ENCODE measurements around the gene CRYL1.

Gene CRYL1

GRCh38 chr13:20505405-20506366 lies 20.0 kb downstream of the CRYL1 start:
- H3F3A ChIP-seq (ENCODE audit: insufficient read depth, low read length), result no peaks in the 10 kb centered on the region
- no peak overlapping the region for H2AFZ ChIP-seq (ENCODE audit: low read length)
- H3K79me2 ChIP-seq (ENCODE audit: low read length), result no peaks in the 10 kb centered on the region
- no peaks in the 10 kb centered on the region for H3K36me3 ChIP-seq (replicated peaks; ENCODE audit: insufficient read depth, low read length)
- no peak overlapping the region for H3K4me3 ChIP-seq (ENCODE audit: low read length)
- no peaks in the 10 kb centered on the region for H3K4me1 ChIP-seq (ENCODE audit: low read length)
- no peak for TF ChIP-seq EZH2 (optimal IDR thresholded peaks at IDR 0.05; ENCODE audit: low read depth, low read length)
- TF ChIP-seq CTCF (IDR thresholded peaks at IDR 0.05; ENCODE audit: low read length), result no peak
- TF ChIP-seq EZH2phosphoT487 (IDR thresholded peaks at IDR 0.05; ENCODE audit: low read length), result no peak
- H3K27me3 ChIP-seq (replicated peaks; ENCODE audit: insufficient read depth, low read length), result no peaks in the 10 kb centered on the region
- no peak overlapping the region for H3K27ac ChIP-seq (ENCODE audit: low read length)
- H4K20me1 ChIP-seq (ENCODE audit: insufficient read depth, low read length), result no peaks in the 10 kb centered on the region
- DNase-seq, result no peak
- no peaks in the 10 kb centered on the region for H3K9me2 ChIP-seq (replicated peaks; ENCODE audit: insufficient read depth, low read length)
- no peaks in the 10 kb centered on the region for H3K9me3 ChIP-seq (replicated peaks; ENCODE audit: insufficient read depth, low read length)
- no peak overlapping the region for H3K9ac ChIP-seq (ENCODE audit: low read length)
- no peak overlapping the region for H3K4me2 ChIP-seq (ENCODE audit: low read depth, low read length)

DNA sequence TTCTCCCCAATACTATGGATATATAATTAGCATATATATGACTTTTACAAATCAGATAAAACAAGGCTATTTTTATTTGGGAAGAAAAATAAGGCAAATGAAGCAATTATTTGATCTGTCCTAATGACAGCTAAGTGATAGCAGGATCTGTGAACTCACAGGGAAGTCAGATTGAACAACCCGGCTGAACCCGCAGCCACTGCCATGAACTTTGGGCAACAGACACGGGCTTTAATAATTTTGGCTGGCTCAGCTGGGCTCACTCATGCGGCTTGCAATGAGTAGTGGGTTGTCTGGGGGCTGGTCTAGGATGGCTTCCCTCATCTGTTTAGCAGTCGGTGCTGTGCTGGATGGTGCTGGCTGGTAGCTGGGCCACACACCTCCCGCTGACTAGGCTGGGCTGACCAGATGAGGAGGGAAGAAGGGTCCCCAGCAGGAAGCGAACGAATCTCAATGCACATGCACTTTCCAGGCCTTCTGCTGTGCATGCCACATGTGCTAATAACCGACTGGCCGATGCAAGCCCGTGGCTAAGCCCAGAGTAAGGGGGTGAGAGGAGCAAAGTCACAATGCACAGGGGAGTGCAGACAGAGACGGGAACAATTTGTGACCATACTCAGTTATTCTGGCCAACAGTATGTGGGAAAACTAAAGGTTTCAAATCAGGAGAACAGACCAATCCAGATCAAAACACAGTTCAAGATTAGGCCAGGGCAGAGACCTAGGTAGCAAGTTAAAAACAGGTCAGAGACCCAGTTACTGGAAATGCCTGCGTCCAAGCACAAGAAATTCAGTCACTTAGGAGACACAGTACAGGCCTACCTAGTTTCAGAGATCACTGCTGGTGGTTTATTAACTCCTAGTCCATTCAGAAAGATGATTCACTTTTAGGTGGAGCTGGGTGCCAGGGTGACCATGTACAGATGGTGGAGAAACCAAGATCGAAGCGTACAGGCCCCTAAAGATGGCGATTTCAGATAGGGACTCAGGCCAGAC lies 22.3 kb downstream of the CRYL1 start:
- H3K4me3 ChIP-seq (ENCODE audit: low read length), result no peak overlapping the region
- no peak for DNase-seq
- H3K4me2 ChIP-seq (ENCODE audit: low read depth, low read length), result no peak overlapping the region
- H3K9me3 ChIP-seq (replicated peaks; ENCODE audit: insufficient read depth, low read length), result no peaks in the 10 kb centered on the region
- no peaks in the 10 kb centered on the region for H3F3A ChIP-seq (ENCODE audit: insufficient read depth, low read length)
- no peaks in the 10 kb centered on the region for H3K9me2 ChIP-seq (replicated peaks; ENCODE audit: insufficient read depth, low read length)
- H3K27me3 ChIP-seq (replicated peaks; ENCODE audit: insufficient read depth, low read length), result no peaks in the 10 kb centered on the region
- TF ChIP-seq CTCF (IDR thresholded peaks at IDR 0.05; ENCODE audit: low read length) (no peak), EZH2phosphoT487 (IDR thresholded peaks at IDR 0.05; ENCODE audit: low read length) (no peak), EZH2 (optimal IDR thresholded peaks at IDR 0.05; ENCODE audit: low read depth, low read length) (no peak)
- no peak overlapping the region for H3K27ac ChIP-seq (ENCODE audit: low read length)
- no peak overlapping the region for H2AFZ ChIP-seq (ENCODE audit: low read length)
- H3K4me1 ChIP-seq (ENCODE audit: low read length), result no peaks in the 10 kb centered on the region
- no peaks in the 10 kb centered on the region for H4K20me1 ChIP-seq (ENCODE audit: insufficient read depth, low read length)
- no peak overlapping the region for H3K9ac ChIP-seq (ENCODE audit: low read length)
- no peaks in the 10 kb centered on the region for H3K79me2 ChIP-seq (ENCODE audit: low read length)
- H3K36me3 ChIP-seq (replicated peaks; ENCODE audit: insufficient read depth, low read length), result no peaks in the 10 kb centered on the region

DNA sequence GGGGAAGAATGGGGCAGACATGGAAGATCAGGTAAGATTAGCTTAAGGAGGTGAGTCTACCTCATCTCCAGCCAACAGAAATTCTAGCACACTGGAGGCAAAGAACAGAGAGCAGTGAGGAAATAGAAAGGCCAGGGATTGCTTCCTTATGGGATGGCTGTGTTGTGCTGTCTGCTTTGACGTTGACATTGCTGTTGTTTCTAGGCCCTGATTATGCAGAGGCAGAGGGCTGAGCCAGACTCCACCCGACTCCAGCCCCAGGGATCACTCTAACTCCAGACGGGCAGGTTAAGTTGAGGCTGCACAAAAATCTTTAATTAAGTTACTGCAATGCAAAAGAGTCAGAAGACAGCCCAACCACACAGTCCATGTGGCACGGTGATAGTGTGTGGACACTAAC lies 24.1 kb downstream of the CRYL1 start:
- no peak overlapping the region for H3K27ac ChIP-seq (ENCODE audit: low read length)
- H3K27me3 ChIP-seq (replicated peaks; ENCODE audit: insufficient read depth, low read length), result no peaks in the 10 kb centered on the region
- no peak overlapping the region for H3K4me2 ChIP-seq (ENCODE audit: low read depth, low read length)
- no peaks in the 10 kb centered on the region for H3K9me2 ChIP-seq (replicated peaks; ENCODE audit: insufficient read depth, low read length)
- H2AFZ ChIP-seq (ENCODE audit: low read length), result no peak overlapping the region
- no peaks in the 10 kb centered on the region for H3K9me3 ChIP-seq (replicated peaks; ENCODE audit: insufficient read depth, low read length)
- H3K4me3 ChIP-seq (ENCODE audit: low read length), result no peak overlapping the region
- no peaks in the 10 kb centered on the region for H4K20me1 ChIP-seq (ENCODE audit: insufficient read depth, low read length)
- TF ChIP-seq EZH2phosphoT487 (IDR thresholded peaks at IDR 0.05; ENCODE audit: low read length), result no peak
- no peak for DNase-seq
- no peak overlapping the region for H3K9ac ChIP-seq (ENCODE audit: low read length)
- H3K36me3 ChIP-seq (replicated peaks; ENCODE audit: insufficient read depth, low read length), result no peaks in the 10 kb centered on the region
- no peaks in the 10 kb centered on the region for H3F3A ChIP-seq (ENCODE audit: insufficient read depth, low read length)
- no peaks in the 10 kb centered on the region for H3K4me1 ChIP-seq (ENCODE audit: low read length)
- H3K79me2 ChIP-seq (ENCODE audit: low read length), result no peaks in the 10 kb centered on the region

All from MM.1S (cell line).